SK-N-MC (cell line): ENCODE data around the gene TAGLN.

Experiments
- DNase-seq: peaks from one replicate; pipeline ENCODE4 v3.0.0-alpha.2; 2011; ENCODE audit warnings: low read depth, low spot score
- H3K27ac ChIP-seq: fragments of 200-600 bp; sonication (generic); 2 replicates; pipeline ENCODE4 v1.5.1; 2016; ENCODE audit warnings: mixed run types
- H3K36me3 ChIP-seq: fragments of 200-600 bp; sonication (generic); 2 replicates; pipeline ENCODE4 v1.6.1; 2017; ENCODE audit warnings: antibody characterized with exemption, low read length, mixed read lengths; ENCODE audit not compliant: insufficient read depth
- H3K4me3 ChIP-seq: fragments of 200-600 bp; sonication (generic); 2 replicates; pipeline ENCODE4 v1.5.1; 2016
- H3K9ac ChIP-seq: fragments of 200-600 bp; sonication (generic); 2 replicates; pipeline ENCODE4 v1.8.0; 2017; ENCODE audit warnings: mixed run types, mixed read lengths; ENCODE audit not compliant: insufficient read length
- H3K9me3 ChIP-seq: fragments of 200-600 bp; sonication (generic); 2 replicates; pipeline ENCODE4 v1.6.1; 2017; ENCODE audit warnings: low read depth, mild to moderate bottlenecking, antibody characterized with exemption, low read length, moderate library complexity, mixed read lengths
- EZH2 ChIP-seq: fragments of 200-600 bp; sonication (generic); IDR thresholded peaks from one replicate; pipeline ENCODE4 v1.6.1; 2017; ENCODE audit warnings: antibody characterized with exemption
- FOXP2 ChIP-seq: optimal IDR thresholded peaks from 2 replicates; pipeline ENCODE3; 2011; ENCODE audit warnings: mild to moderate bottlenecking, moderate library complexity; ENCODE audit not compliant: insufficient read depth; ENCODE audit errors: extremely low read length, control extremely low read depth
- POLR2AphosphoS5 ChIP-seq: IDR thresholded peaks from 2 replicates; pipeline ENCODE4 v1.6.1; 2012; ENCODE audit warnings: mild to moderate bottlenecking, low read depth, low read length, borderline replicate concordance

TAGLN gene

GRCh38 chr11:117239295-117239694, 40.1 kb downstream of the TAGLN start:
- Histone ChIP-seq H3K27ac (no peak overlapping the region), H3K4me3 (no peak overlapping the region), H3K36me3 (peaks cover 36% of the 10 kb centered on the region), H3K9me3 (no peaks in the 10 kb centered on the region), H3K9ac (no peak overlapping the region)
- no peak for DNase-seq
- no peak for TF ChIP-seq POLR2AphosphoS5
- TF ChIP-seq EZH2, result no peak

- Histone ChIP-seq H3K9me3 (no peaks in the 10 kb centered on the region), H3K4me3 (no peak overlapping the region), H3K36me3 (peaks cover 52% of the 10 kb centered on the region), H3K9ac (no peak overlapping the region), H3K27ac (no peak overlapping the region)
- TF ChIP-seq POLR2AphosphoS5 (no peak), EZH2 (no peak), FOXP2 (no peak)
- no peak for DNase-seq
These were observed 49.2 kb downstream of the TAGLN start for GRCh38 chr11:117248341-117248740.

GRCh38 chr11:117249571-117249970, 50.4 kb downstream of the TAGLN start:
- no peak overlapping the region for H3K27ac ChIP-seq
- no peak for DNase-seq

GRCh38 chr11:117251506-117251905, 52.3 kb downstream of the TAGLN start:
- Histone ChIP-seq H3K4me3 (no peak overlapping the region), H3K27ac (no peak overlapping the region), H3K9ac (no peak overlapping the region), H3K9me3 (no peaks in the 10 kb centered on the region), H3K36me3 (peaks cover 35% of the 10 kb centered on the region)
- no peak for TF ChIP-seq POLR2AphosphoS5
- TF ChIP-seq EZH2, result no peak
- TF ChIP-seq FOXP2, result no peak
- no peak for DNase-seq

More at GRCh38 chr11:117249571-117249970, 50.4 kb downstream of the TAGLN start:
- peaks cover 44% of the 10 kb centered on the region for H3K36me3 ChIP-seq
- no peak overlapping the region for H3K9ac ChIP-seq
- TF ChIP-seq FOXP2 (no peak), EZH2 (no peak), POLR2AphosphoS5 (no peak)
- no peaks in the 10 kb centered on the region for H3K9me3 ChIP-seq
- H3K4me3 ChIP-seq, result no peak overlapping the region

- no peak overlapping the region for H3K4me3 ChIP-seq
- no peak overlapping the region for H3K9ac ChIP-seq
- no peak overlapping the region for H3K27ac ChIP-seq
- DNase-seq, result no peak
- no peak for TF ChIP-seq FOXP2
- no peak for TF ChIP-seq EZH2
- no peak for TF ChIP-seq POLR2AphosphoS5
- peaks cover 24% of the 10 kb centered on the region for H3K36me3 ChIP-seq
- no peaks in the 10 kb centered on the region for H3K9me3 ChIP-seq
These were observed 56.8 kb downstream of the TAGLN start for GRCh38 chr11:117255966-117256365.

GRCh38 chr11:117256573-117256972, 57.4 kb downstream of the TAGLN start:
- DNase-seq, result no peak
- TF ChIP-seq EZH2 (no peak), POLR2AphosphoS5 (no peak), FOXP2 (no peak)
- no peak overlapping the region for H3K27ac ChIP-seq

More at GRCh38 chr11:117256573-117256972, 57.4 kb downstream of the TAGLN start:
- H3K36me3 ChIP-seq, result peaks cover 27% of the 10 kb centered on the region
- H3K9me3 ChIP-seq, result no peaks in the 10 kb centered on the region
- H3K4me3 ChIP-seq, result no peak overlapping the region
- H3K9ac ChIP-seq, result no peak overlapping the region
